Dermis lymphatic vessel endothelial cell (primary cell): Measurements from ENCODE around the gene ZC3H14. TPM values are rescaled to one million over a fixed set of nuclear protein-coding genes. Genes with fewer than 3 reads are reported as not detected.

Source experiments
- total RNA-seq: library from RNA; depleted of rRNA; stranded (reverse); fragments of >200 nt; gene quantifications from 2 replicates; pipeline ENCODE4 v1.2.1, GENCODE V29; 2014

ZC3H14 gene
- 40.4 and 56.4 TPM in 2 replicates for total RNA-seq

GRCh38 chr14:88562831-88563686 lies at the start of gene ZC3H14:
Gene ZC3H14, plus strand, starts transcription at chr14:88563037. Its CDS starts 97 bp downstream, at chr14:88563134.

DNA sequence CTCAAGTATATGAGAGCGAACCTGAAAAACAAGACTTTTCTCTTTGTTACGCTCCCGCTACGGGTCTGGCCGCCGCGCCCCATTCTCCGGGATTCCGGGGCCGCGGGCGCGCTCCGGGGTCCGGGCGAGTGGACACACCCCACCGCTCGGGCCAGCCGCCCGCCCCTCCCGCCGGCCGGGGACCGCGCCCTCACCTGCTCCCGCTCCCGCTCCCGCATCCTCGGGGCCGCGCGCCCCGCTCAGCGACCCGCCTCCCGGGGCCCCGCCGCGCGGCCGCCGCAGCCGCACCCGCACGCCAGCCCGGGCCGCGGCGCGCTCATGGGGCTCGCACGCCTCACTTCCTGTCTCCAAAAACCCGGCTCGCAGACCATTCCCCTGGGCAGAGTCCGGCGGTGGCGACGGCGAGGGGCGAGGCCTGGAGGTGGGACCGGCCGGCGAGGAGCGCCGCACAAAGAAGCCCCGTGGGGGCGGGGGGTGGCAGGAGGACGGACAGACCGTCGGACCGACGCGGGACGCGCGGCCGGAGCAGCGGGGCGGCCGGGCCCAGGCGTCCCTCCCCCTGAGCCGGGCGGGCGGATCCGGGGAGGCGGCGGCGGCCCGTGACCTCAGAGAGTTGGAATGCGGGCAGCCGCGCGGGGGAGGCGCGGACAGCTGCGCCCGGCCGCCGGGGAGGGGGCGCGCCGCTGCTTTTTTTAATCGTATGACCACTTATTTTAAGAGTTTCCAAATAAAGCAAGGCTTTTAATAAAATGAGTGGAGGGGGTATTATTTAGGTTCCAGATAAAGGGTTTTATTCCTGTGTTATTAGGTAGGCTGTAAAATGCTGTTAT lies 8.2 kb upstream of the ZC3H14 start, which contains the start of gene PTPN21:
Gene PTPN21 (minus strand): TSS at position 551 of the 830 bp plus-strand sequence. CDS start 4,590 bp downstream, outside the sequence.

Other genes with a start within 250 kb of the ZC3H14 start
- gene KCNK10, start 239.8 kb upstream of the ZC3H14 start, total RNA-seq = not detected in 2 replicates
- 6.5 and 11.5 TPM in 2 replicates for gene SPATA7, start 177.4 kb upstream of the ZC3H14 start, total RNA-seq
- gene PTPN21, start 8.0 kb upstream of the ZC3H14 start, total RNA-seq = 5.3 TPM in 2 replicates
- gene EML5, start 229.9 kb downstream of the ZC3H14 start, total RNA-seq = under 0.01 and 0.09 TPM in 2 replicates